HG02763 (cell line): ENCODE measurements around the gene LINS1.
A peak's percentile ranks its signal among the peaks of the same experiment; 100 is the strongest.

Experiments
- ATAC-seq: cut with Tn5 transposase; IDR thresholded peaks from one replicate; pipeline ENCODE4 v1.9.1; 2021; ENCODE audit warnings: mild to moderate bottlenecking, moderate library complexity; ENCODE audit not compliant: unreplicated experiment

The LINS1 gene, protein sequence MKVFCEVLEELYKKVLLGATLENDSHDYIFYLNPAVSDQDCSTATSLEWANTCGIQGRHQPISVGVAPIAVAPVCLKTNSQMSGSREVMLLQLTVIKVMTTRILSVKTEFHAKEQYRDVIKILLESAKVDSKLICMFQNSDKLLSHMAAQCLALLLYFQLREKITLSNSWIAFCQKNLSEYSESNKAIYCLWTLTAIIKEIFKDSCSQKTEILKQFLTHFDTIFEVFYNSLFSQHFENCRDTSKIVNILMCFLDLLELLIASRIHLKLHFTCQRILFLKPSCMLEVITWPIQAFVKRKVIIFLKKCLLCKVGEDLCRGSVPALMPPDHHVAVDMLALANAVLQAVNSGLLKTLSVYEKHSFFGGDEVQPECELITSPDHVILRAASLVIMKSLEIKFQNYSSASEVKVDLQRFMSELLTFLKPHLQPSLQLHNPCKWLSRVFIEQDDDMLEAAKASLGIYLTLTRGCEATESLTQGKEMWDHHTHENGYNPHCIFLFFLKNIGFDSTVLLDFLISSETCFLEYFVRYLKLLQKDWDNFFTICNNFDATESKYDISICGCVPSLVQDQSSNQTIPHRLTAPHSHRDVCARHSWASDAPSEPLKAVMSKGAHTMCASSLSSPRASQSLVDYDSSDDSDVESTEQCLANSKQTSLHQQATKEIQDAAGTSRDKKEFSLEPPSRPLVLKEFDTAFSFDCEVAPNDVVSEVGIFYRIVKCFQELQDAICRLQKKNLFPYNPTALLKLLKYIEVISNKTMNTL

GRCh38 chr15:100602064-100602822, at the start of gene LINS1, which contains the start of gene ASB7:
Gene LINS1 (minus strand): TSS chr15:100602184. CDS start chr15:100580842, 21,342 bp downstream.
Gene ASB7 (plus strand): TSS chr15:100602589. CDS start chr15:100612217, 9,628 bp downstream.
- peak; percentile 89 for ATAC-seq

DNA sequence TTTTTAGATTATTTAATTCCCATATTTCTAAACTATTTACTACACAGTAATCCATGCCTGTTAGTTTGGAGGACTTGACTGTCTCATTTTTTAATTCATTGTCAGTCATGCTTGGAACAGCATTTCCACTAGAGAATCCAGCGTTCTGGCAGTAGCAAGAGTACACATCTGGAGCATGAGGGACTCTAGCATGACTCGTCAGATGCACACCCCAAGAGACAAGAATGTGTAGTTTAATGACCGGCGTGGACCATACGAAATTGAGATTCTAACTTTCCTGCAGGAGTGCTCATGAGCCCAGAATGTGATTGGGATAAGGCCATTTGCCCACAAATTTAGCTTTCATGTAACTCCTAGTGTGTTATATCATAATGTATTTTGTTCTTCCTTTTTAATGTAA, 49.3 kb upstream of the LINS1 start:
- ATAC-seq: no peak

GRCh38 chr15:100650685-100651084, 48.7 kb upstream of the LINS1 start:
- ATAC-seq: no peak

GRCh38 chr15:100648951-100649350, 47.0 kb upstream of the LINS1 start:
- ATAC-seq: no peak

DNA sequence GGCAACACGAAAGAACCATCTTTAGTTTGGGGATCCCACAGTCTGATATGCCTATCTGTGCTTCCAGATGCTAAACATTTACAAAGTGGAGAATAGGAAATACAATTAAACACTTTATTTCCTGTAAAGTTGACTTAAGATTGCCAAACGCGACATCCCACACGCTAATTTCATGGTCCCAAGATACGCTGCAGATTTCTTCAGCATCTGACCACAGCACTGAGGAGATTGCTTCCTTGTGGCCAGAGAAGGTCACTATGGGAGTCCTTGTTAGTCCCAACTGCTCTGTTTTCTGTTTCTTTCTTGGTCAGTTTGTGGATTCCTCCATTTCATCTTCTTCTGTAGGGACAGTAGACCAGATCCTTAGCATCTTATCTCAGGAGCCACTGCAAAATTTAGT, 43.7 kb upstream of the LINS1 start:
- ATAC-seq: no peak

GRCh38 chr15:100642950-100643338, 41.0 kb upstream of the LINS1 start:
- no peak for ATAC-seq

DNA sequence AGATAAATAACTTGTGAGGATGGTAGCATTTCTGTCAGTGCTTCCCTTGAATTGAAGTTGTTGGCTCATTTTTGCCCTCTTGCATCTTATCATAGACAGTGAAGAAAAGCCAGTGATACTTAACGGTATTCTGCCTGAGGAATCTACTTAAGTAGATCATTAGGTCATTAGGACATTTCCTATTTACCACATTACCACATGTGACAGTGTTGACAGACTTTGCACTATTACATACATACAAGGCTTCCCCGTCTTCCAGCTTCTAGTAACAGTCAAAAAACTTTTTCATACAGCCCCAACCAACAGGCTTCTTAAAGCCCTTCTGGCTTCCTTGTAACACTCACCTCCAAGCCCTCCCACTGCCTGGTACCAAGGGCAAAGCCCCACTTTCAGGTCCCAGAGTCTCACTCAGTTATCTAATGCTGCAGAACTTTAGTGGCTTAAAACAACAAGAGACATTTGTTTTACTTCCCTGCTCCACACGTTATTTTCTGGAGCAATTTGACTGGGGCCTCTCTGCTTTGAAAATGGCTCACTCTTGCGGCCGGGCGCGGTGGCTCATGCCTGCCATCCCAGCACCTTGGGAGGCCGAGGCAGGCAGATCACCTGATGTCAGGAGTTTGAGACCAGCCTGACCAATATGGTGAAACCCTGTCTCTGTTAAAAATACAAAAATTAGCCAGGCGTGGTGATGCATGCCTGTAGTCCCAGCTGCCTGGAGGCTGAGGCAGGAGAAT, 40.4 kb upstream of the LINS1 start:
- no peak for ATAC-seq

GRCh38 chr15:100638177-100638730, 36.3 kb upstream of the LINS1 start:
- no peak for ATAC-seq

DNA sequence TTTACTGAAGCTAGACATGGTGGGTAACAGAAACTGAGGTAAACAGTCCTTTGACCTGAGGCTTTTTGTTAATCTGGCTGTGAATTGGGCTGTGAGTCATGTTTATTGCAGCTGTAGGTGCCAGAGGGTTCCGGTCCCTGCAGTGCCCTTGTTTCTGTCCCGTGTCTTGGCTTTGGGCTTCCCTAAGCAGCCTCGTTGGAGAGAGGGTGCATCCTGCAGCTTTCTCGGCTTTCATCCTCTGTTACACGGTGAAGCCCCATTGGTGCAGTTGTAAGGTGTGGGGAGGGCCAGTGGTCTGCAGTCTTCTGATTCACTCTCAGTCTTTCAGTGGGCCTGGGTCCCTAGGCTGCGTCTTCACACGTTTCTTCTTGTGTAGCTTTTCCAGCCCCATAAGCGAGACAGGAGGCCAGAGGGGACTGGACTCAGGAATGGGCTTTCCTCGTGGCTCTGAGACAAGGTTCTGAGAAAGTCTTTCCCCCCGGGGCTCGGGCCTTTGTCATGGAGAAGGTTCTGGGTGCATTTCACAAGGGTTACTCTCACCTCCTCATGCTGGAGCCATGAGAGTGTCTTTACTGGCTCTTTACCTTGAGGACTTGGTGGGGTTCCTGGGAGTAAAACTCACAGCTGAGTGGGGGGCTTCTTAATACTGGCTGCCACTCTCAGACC, 33.6 kb upstream of the LINS1 start:
- no peak for ATAC-seq

GRCh38 chr15:100633763-100634075, 31.7 kb upstream of the LINS1 start:
- no peak for ATAC-seq

DNA sequence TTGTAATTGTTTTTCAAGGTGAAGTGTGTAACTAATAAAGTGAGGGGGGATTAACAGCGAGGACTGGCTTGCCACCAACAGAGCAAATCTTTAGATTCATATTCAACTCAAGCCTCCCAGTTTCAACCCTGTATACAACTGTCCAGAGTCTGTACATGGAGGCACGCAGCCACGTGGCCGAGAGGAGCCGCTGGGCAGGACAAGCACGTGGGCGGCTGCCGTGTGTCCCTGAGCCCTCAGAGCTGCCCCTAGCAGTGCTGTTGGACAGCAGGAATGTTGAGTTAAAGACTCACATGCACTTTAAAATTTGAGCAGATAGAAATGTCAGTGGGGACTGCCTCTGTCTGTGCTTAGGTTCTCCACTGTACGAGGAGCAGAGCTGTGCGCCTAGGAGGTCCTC, 29.8 kb upstream of the LINS1 start:
- no peak for ATAC-seq

DNA sequence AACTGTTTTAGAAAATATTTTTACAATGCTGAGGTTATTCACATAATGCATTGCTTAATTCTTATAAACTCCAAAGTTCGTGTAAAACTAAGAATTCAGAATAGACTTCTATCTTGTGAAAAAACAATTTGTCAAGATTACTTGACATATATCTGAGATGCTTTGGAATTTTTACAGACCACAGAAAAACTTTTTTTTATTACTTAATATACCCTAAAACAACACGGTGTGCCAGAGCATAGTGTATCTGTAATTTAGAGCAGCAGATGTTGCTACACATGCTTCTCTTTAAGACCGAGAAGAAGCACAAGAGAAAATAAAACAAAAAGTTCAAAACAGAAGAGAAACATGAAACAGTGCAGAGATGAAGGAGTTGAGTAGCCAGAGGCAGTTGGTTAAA, 26.8 kb upstream of the LINS1 start:
- ATAC-seq: no peak

DNA sequence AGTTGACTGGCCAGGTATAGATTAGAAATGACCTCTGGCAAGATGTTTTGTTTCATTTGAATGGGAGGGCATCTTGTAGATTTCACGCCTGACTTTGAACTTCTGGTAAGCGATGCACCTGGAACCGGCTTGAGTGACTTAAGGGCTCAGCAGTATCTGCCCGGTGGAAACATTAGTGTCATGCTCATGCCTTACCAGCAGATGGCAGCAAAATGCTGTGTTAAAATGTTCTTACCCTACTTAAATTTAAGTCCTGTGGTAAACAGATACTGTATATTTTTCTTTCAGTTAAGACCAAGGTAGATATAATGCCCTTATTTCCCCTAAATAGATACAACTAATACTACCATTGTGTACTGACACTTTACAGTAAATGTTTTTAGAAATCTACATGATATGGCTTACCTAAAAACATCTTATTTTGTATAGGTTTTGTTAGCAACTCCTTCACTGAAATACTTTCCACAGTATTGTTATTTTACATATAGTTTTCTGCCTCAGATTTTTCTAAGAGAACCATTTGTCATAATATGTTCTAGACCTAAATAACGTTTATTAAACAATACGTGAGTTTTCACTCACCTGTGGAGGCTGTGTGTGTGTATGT, 25.9 kb upstream of the LINS1 start:
- peak; percentile 75 for ATAC-seq

DNA sequence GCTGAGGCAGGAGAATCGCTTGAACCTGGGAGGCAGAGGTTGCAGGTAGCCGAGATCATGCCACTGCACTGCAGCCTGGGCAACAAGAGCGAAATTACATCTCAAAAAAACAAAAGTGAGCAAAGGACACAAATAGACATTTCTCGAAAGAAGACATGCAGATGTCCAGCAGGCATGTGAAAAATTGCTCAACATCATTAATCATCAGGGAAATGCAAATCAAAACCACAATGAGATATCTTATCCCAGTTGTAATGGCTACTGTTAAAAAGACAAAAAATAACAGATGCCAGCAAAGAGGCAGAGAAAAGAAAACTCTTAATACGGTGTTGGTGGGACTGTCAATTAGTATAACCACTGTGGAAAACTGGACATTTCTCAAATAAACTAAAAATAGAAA, 21.3 kb upstream of the LINS1 start:
- ATAC-seq: no peak

DNA sequence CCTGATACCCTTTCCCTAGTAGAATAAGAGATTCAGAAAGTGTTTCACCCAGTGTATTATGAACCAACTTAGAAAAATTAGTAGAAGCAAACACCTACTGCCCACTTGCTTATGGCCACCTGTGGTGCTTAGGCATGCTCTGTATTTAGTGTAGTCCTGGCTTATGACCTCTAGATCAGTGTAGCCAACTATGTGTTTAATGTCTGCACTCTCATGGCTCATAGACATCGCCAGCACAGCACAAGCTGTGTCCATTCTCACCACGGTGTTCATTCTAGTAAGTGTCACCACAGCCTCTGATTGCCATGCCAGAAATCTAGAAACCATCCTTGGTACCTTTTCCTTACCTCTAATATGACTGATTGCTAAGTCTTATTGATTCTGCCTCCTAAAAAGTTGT, 14.7 kb upstream of the LINS1 start:
- no peak for ATAC-seq

GRCh38 chr15:100615801-100616200, 13.8 kb upstream of the LINS1 start:
- no peak for ATAC-seq

DNA sequence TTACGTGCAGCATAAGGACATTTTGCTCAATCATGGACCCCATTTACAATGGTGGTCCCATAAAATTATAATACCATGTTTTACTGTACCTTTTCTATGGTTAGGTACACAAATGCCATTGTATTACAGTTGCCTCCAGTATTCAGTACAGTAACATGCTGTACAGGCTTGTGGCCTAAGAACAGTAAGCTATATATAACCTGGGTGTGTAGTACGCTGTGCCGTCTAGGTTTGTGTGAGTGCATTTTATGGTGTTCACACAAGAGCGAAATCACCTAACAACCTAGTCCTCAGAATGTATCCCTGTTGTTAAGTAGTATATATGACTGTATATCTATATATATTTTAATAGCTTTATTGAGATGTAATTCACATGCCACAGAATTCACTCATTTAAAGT, 12.9 kb upstream of the LINS1 start:
- ATAC-seq: no peak

- no peak for ATAC-seq
These were observed 12.4 kb upstream of the LINS1 start for GRCh38 chr15:100614336-100614735.

DNA sequence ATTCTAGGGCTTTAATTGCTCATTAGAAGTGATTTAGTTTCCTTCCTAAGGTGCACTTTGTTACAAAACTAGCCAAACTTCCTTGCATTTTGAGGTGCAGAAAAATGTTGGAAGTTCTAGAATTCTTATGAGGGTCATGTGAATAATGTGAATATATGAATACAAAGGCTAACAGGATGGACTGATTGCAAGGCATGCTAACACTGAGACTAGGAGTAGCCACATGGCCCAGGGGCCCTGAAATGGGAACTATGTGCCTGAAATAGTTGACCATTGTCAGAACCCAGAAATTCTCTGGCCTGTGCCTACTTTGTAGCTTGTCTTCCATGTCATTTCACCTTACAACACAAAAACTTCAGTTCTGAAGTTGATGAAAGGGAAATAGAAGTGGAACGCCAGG, 11.2 kb upstream of the LINS1 start:
- no peak for ATAC-seq

DNA sequence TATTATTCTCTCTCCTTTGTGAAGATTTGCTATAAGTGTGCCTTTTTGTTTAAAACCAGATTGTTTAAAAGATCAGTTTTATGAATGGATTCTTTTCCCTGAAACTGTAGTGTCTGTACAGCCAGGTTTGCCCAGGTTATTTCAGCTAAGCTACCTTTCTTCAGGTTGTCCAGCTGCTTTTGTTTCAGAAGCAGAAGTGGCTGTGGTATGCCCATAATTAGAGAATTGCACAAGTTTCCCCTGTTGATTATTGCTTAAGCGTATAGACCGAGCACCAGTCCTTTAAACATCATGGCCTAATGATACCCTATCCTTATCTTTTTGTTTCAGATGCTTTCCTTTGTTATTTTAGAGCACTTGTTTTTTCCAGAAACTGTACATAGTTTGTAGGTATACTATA, 10.6 kb upstream of the LINS1 start:
- no peak for ATAC-seq
